ENCODE data around the gene YEATS4.

YEATS4 gene

DNA sequence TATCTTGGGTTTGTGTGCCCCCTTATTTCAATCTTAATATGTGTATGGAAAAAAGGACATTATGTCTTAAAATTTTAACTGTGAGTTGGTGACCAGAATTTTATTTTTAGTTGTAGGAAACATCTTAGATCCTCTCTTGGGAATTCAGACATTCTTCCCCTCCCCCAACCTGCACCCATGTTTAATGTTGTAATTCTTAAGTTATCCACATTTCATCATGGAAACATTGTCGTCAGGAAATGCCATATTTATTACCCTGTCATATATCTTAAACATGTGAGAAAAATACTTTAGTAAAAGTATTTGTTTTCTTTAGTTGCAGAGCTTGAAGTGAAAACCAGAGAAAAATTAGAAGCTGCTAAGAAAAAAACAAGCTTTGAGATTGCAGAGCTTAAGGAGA is 30.3 kb downstream of the YEATS4 start:
- DNase-seq (ENCODE audit: low read depth in 4 of 4, low spot score in 1 of 4), result no peak

DNA sequence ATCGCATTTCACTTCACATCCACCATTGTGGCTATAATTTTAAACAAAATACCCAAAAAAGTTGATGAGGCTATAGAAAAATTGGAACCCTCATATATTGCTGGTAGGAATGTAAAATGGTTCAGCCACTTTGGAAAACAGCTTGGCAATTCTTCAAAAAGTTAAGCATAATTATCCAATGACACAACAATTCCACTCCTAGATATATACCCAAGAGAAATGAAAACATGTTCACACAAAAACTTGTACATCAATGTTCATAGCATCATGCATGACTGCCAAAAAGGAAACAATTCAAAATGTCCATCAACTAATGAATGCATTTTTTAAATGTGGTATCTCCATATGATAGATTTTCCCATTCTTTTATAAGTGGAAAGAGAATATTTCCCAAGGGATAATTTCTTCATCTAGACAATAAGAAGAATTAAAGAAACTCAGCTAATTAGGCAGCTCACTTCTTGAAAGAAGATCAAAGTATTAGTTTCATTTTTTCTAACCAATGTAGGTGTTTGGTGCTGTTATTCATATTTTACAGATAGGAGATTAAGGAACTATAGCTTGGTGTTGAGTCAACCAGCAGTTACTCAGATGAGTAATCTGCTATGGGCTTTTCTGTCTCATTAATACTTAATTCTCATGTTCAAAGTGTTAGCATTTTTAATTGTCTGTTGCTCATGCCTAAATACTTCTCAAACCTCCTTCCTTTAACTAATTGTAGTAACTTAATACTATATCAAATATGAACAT is 32.8 kb downstream of the YEATS4 start:
- no peak for DNase-seq (ENCODE audit: low read depth in 4 of 4, low spot score in 1 of 4)

DNA sequence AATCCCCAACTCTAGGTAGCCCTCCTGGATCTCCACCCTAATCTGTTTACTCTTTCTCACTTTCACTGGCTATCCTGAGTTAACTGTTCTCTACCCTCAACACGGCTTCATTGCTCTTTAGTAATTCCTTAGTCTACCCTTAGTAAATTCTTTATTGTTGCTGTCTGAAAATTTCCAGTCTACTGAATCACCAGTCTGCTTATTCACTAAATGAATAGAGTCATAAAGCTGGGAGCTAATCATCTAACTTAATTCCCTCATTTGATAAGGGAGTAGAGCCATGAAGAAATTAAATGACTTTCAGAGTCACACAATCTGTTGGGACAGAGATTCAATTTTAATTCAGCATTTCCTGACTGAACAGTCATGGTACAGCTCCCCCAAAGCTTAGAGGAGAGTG is 36.5 kb downstream of the YEATS4 start:
- no peak for DNase-seq (ENCODE audit: low read depth in 4 of 4, low spot score in 1 of 4)

DNA sequence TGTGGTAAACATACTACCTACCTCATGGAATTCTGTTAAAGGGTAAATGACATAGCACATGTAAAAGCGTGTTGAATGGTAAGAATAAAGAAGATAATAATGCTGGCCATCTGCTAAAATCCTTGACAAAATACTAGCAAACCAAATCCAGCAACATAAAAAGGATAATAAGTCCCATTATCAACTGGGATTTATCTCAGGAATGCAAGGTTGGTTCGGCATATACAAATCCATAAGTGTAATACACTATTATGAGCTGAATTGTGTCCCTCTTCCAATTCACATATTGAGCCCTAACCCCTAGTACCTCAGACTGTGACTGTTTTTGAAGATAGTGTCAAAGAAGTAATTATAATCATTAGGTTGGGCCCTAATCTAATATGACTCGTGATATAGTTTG is 37.4 kb downstream of the YEATS4 start:
- DNase-seq (ENCODE audit: low read depth in 4 of 4, low spot score in 1 of 4), result no peak

DNA sequence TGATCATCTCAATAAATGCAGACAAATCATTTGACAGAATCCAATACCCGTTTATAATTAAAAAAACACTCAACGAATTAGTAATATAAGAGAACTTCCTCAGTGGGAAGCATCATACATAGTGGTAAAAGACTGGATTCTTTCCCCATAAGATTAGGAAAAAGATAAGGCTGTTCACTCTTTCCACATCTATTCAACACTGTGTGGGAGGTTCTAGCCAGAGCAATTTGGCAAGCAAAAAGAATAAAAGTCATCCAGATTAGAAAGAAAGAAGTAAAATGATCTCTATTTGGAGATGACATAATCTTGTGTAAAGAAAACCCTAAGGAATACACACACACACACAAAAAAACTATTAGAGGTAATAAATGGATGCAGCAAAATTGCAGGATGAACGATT is 38.4 kb downstream of the YEATS4 start:
- DNase-seq (ENCODE audit: low read depth in 4 of 4, low spot score in 1 of 4), result no peak

DNA sequence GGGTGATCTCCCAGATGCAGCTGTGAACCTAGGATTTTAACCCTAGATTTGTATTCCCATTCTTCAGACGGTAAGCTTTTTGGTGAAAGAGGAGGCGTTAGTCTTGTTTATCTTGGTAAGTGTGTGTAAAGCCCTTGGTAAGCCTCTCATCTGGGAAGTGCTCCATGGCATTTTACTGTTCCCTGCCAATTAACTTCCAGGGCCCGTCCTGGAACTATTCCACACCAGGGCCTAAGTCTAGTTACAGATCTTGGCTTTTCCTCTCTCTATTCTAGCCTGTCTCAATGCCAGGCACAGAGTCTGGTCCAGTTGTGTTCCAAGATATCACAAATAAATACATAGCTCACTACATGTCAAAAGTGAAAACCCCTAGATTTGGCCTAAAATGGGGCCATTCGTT is 42.4 kb downstream of the YEATS4 start:
- DNase-seq (ENCODE audit: low read depth in 4 of 4, low spot score in 1 of 4), result no peak

DNA sequence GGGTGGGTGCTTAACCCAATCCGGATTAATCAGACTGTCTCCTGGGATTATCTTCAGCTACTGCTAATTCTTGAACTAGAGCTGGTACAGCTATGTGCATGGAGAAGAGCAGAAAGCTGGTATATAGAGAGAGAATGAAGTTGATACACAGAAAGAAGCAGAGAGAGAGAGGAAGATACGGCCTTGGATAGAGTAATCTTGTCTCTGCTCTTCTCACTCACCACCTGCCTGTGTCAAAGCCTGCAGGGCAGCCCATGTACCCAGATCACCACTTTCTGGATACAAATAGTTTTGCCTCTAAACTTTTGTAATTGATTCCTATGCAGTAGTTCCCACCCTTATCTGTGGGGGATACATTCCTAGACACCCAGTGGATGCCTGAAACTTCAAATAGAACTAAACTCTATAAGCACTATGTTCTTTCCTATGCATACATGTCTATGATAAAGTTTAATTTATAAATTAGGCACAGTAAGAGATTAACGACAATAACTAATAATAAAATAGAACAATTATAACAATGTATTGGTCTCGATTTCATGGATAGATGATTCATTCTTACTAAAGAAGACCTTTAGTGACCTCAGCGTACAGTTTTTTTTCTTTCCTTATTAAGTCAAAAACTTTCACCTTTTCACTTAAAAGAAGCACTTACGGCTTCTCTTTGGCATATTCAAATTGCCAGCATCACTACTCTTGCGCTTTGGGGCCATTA is 45.5 kb downstream of the YEATS4 start:
- no peak for DNase-seq (ENCODE audit: low read depth in 4 of 4, low spot score in 1 of 4)

DNA sequence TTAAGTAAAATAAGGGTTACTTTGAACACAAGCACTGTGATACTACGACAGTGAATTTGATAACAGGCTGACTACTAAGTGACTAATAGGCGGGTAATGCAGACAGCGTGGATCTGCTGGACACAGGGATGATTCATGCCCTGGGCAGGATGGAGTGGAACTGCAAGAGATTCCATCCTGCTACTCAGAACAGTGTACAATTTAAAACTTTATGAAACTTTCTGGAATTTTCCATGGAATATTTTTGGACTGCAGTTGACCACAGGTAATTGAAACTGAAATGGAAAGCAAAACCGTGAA is 46.0 kb downstream of the YEATS4 start:
- no peak for DNase-seq (ENCODE audit: low read depth in 4 of 4, low spot score in 1 of 4)

DNA sequence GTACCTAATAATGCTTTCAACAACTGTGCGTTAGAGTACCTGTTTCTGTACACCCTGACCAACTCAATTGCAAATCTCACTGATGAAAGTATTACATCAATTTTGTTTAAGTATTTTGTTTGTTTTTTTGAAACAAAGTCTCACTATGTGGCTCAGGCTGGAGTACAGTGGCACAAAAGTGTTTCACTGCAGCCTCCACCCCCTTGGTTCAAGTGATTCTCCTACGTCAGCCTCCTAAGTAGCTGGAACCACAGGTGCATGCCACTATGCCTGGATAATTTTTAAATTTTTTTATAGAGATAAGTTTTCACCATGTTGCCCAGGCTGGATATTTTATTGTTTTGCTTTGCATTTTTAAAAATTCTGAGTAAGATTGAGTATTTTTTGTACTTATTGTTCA is 46.7 kb downstream of the YEATS4 start:
- no peak for DNase-seq (ENCODE audit: low read depth in 4 of 4, low spot score in 1 of 4)

DNA sequence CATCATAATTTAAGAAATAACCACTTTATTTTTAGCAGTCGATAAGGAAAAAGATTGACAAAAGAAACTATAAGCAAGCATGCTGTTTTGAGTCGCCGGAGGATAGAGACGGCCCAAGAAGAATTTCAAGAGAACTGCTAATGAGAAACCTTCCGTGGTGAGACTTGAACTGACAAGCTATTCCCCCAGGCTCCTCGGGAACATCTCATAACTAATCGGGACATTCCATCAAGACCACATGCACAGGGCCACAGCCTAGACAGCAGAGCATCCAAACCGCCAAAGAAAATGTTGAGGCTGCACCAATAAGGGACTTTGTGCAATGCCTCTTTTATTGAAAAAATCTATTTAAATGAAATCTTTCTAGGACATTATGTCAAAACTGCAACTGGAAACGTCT is 51.0 kb downstream of the YEATS4 start:
- no peak for DNase-seq (ENCODE audit: low read depth in 4 of 4, low spot score in 1 of 4)

DNA sequence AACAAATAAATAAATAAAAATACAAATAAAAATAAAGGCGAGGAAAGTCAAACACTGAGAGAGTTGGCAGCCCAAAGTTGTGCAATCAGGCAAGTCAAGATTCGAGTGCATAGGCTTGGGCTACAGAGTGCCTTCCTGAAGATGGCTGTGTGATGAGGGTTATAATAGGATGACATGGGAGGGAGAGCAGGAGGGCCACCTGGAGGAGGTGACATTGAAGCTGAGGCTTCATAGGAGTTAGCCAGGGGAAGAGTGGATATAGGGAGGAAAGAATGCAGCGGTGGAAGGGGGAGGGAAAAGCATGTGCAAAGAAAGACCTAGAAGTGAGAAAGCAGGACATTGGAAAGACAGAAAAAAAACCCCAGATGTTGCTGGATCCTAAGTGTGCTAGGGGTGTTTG is 53.1 kb downstream of the YEATS4 start:
- DNase-seq (ENCODE audit: low read depth in 4 of 4, low spot score in 1 of 4), result no peak

DNA sequence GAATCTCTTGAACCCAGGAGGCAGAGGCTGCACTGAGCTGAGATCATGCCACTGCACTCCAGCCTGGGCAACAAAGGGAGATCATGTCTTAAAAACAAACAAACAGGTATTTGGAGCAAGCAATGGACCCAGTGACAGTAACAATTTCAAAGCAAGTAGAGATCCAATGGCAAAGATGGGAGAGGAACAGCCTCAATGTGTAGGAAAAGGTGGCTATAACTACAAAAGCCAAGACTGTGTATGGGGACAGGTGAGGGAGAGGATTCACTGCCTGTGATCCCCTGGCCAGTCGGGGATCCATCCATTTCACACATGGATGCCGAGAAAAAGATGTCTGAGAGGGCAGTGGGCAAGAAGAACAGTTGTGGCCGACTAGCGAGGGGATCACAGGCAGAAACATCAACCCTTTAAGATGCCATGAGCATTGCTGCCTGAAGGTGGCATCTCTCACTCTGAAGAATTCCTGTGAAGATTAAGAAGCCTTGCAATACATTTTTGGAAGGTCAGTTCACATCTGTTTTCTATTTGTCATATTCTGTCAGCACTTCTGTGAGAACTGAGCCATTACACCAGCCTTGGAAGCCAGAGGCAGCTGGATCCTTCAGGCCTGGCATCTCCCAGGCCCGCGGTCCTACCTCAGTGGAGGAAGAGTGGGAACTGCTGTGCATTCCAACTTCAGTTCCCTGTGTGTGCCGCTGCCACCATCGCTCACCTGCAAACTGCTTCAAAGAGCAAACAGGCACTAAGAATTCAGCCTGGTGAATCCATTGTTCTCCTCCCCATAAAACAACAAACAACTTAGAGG is 56.1 kb downstream of the YEATS4 start:
- no peak for DNase-seq (ENCODE audit: low read depth in 4 of 4, low spot score in 1 of 4)

DNA sequence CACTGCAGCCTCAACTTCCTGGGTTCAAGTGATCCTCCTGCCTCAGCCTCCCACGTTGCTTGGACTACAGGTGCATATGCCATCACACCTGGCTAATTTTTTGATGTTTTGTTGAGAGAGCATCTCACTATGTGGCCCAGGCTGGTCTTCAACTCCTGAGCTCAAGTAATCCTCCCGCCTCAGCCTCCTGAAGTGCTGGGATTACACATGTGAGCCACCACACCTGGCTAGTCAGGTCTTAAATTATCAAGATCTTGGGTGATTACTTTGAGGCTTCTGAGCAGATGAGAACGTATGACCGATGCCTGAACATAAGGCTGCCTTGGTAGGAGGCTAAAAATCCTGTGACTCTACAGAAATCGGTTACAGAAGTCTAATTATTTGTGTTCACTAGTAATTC is 57.7 kb downstream of the YEATS4 start:
- no peak for DNase-seq (ENCODE audit: low read depth in 4 of 4, low spot score in 1 of 4)

DNA sequence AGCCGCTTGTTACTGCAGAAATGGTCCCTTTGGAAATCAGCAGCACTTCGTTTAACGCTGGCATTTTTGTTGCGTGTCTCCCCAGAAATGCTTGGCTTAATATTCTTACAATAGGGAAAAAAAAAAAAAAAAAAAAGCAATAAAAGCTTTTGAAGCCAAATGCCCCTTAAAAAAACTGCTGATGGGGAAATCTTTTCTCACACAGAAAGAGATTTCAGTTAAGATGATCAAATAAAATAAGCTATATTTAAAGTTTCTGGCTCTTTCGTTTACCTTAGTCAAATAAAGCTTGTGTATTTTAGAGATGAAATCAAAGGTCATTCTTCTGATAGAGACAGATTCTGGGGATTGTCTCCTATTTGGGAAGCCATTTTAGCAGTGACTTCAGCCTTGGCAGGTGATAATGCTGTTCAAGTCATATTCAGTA is 58.2 kb downstream of the YEATS4 start:
- DNase-seq (ENCODE audit: low read depth in 4 of 4, low spot score in 1 of 4), result no peak

DNA sequence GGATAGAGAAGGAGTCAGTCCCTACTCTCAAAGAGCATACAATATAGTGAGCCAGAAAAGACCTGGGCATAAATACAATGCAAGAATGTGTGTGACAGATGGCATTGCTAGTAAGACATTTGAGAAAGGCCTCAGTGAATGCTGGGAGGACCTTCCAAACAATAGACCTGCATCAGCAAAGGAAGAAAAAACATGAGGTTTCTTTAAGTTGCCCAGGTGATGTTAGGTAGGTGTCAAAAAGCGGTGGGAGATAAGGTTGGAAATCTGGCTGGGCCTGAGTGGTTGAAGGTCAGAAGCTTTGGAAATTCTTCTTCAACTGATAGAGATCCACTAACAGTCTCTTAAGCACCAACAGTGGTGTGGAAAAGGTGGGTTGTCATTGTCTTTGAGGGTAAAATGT is 60.2 kb downstream of the YEATS4 start:
- DNase-seq (ENCODE audit: low read depth in 4 of 4, low spot score in 1 of 4), result no peak

DNA sequence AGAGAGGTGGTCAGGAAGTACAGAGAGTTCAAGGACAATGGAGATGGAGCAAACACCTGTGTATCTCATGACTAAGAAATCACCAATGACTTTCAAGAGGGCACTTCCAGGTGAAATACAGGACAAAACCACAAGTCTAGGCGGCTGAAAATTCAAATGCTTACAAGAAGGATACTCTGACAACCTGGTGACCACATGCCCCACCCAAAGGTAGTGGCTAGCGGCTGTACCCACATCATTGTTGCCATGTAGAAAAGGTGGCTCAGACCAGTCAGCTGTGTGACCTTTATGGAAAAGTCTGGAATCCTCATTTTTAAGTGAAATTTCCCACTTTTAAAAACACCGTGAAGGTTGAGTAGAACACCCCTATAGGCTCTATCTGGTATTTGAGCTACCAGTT is 62.0 kb downstream of the YEATS4 start:
- DNase-seq (ENCODE audit: low read depth in 4 of 4, low spot score in 1 of 4), result no peak

DNA sequence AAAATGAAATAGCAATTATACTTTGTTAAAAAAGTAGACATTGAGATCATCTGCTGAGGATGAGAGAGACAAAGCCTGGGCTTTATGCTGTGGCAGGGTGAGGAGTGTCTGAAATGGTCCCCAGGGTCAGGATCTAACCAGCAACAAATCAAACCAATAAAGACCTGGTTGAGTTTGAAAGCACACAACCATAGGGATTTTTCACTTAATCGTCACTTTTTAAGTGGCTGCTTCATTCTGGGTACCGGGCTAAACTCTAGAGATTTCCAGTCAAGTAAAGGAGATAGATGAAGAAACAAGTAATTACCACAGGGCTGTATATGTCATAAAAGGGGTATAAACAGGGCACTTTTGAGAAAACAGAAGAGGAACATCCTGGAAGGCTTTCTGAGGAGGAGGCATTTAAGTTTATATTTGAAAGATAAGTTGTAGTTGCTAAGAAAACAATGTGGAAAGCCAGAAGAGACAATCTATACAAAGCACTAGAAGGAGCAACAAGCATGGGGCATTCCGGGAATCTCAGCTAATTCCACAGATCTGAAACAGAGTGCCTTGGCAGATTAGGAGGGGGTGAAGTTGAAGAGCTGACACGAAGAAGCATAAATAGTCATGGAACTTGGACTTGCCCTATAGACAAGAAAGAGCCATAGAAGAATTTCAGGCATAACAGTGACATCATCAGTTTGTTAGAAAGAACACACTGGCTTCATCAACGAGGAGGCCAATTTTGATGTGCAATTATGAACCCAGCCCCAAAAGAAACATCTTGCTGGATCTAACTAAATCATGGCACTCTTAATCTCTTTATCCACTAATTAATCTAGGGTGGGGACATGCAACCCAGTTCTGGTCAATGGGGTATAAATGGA is 63.7 kb downstream of the YEATS4 start:
- DNase-seq (ENCODE audit: low read depth in 4 of 4, low spot score in 1 of 4), result no peak

DNA sequence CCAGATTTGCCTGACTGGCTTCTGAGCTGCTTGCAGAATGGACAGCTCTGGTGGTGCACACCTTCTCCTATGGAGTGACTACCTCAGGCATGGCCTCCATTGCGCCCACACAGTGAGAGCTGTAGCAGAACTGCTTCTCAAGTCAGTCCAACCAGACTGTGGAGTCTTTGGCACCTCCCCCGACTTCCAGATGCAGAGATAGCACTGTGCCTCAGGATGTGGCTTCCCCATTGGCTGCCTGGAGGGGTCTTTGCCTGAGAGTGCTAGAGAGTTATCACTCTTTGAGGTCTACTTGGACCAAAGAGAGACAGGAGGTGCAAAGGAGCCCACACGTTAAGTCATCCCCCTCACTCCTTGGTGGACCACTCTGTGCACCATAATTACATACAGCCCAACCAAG is 65.9 kb downstream of the YEATS4 start:
- DNase-seq (ENCODE audit: low read depth in 4 of 4, low spot score in 1 of 4), result no peak

DNA sequence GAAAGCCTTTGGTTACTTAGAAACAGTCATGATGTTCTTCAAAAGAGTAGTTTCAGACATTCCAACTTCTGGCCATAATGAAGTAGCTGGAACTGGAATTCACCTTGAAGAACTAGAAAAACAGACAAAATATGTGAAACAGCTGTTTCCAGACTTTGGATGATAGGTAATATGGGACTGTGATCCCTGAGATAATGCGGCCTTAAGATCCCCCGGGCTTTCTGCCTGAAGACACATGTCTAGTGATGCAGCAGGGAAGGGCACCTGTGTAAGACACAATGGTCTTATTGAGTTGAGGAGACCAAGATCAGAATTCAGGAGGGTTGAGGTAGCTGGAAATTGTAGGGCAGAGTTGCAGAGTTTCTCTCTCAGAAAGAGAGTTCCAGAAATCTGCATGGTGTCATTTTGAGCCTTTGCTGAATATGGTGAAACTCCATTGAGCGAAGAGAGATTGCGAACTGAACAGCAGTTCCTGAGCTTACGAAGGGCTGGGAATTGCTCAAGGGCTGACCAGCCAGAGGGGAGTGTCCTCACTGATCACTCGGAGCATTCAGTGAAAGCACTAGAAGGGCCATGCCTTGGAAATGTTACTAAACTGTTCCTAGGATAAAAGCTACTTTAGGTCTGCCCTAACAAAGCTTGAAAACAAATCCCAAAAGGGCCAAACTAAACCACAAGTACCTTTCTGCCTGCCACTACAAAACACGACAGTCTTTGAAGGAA is 69.0 kb downstream of the YEATS4 start:
- DNase-seq (ENCODE audit: low read depth in 4 of 4, low spot score in 1 of 4), result no peak

DNA sequence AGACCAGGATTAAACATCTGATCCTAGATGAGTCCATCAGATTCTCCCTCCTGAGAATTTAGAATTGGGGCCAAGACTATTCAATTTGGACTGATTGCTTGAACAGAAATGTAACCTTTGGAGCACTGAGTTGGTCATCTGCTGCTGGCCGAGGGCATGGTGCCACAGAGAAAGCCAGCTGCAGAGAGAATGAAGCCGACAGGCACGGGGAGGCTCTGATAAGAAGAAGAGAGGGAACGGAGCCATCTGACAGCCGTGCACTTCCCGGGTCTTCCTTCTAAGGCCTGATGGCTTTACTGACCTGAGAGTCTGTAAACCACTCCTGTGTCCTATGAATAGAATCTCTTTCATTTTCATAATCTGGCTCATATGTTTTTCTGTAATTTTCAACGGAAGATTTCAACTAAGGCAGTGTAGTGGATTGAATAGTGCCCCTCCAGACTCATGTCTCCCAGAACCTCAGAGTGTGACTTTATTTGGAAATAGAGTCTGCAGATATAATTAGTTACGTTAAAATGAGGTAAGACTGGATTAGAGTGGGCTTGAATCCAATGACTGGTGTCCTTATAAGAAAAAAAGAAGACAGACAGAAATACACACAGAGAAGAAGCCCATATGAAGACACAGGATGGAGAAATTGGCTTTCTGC is 71.5 kb downstream of the YEATS4 start:
- DNase-seq (ENCODE audit: low read depth in 4 of 4, low spot score in 1 of 4), result no peak

Measured in stimulated activated CD4-positive, alpha-beta T cell treated with anti-CD3 and anti-CD28 coated beads, Interleukin-1b, Interleukin-23, amount 100 ng/mL, for 24 hours (primary cell).